ENCODE data around the gene NOC2L. TPM values are rescaled to one million over a fixed set of nuclear protein-coding genes. Genes with fewer than 3 reads are reported as not detected.

The NOC2L gene
- total RNA-seq, 6 donors from 2014 or later: 28.7 to 66.0 (median 51.0) TPM

DNA sequence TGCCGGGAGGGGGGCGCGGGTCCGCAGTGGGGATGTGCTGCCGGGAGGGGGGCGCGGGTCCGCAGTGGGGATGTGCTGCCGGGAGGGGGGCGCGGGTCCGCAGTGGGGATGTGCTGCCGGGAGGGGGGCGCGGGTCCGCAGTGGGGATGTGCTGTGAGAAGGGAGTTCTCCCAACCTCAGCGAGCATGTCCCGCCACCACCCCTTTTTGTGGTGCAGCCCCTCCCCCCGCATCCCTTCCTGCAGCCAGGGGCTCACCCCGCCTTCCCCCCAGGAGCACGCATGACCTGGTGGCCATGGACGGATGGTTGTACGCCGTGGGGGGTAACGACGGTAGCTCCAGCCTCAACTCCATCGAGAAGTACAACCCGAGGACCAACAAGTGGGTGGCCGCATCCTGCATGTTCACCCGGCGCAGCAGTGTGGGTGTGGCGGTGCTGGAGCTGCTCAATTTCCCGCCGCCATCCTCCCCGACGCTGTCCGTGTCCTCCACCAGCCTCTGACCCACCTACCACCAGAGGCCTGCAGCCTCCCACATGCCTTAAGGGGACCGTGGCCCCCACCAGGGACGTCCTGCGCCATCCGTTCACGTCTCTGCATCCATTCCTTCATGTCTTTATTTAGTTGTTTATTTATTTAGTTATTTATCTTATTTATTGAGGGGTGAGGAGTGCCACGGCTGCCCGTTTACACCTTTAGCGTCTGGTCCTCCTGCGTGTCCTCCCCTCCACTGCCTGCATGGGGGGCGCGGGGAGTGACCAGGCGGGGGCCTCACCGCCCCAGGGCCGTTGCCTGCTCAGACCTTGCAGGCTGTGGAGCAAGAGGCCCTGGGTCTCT, 5.9 kb upstream of the NOC2L start:
- H3K4me3 ChIP-seq: no peak overlapping the region
- 95 to 96% methylated on average over 21 to 41 of the region's 51 CpGs for WGBS, 2 donors
- DNase-seq: peak in 1 of 2 donors; percentile 64

DNA sequence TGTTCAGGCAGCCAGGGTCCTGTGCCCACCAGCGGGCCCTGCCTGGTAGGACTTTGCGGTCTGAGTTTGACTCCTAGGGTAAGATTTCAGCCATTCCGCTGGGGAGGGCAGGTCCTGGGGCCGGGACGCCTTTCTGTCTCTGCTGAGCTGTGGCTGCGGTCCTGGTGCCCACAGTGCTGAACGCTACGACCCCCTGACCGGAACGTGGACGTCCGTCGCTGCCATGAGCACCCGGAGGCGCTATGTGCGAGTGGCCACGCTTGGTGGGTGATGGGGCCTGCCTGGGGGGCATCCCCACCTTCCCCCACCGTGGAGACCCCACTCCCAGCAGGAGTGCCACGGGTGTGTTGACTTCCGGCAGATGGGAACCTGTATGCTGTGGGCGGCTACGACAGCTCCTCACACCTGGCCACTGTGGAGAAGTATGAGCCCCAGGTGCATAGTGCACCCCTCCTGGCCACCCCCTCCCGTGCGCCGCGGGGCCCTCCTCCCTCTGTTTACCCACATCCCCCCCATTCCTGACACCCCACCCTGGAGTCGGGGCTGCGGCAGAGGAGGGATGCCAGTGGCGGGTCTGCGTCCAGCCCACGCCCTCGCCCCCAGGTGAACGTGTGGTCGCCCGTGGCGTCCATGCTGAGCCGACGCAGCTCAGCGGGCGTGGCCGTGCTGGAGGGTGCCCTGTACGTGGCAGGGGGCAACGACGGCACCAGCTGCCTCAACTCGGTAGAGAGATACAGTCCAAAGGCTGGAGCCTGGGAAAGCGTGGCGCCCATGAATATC, 4.9 kb upstream of the NOC2L start:
- peak in 1 of 2 donors; percentile 79 for DNase-seq
- no peak for ATAC-seq (ENCODE audit: low FRiP score in 2 of 2)
- no peak overlapping the region for H3K4me3 ChIP-seq
- H3K9me3 ChIP-seq: no peaks in the 10 kb centered on the region
- no peak overlapping the region for H3K27ac ChIP-seq
- peaks cover 0 to 14% (median 7%) of the 10 kb centered on the region in 4 donors for H3K36me3 ChIP-seq
- TF ChIP-seq POLR2A (IDR thresholded peaks at IDR 0.05) (no peak), EP300 (IDR thresholded peaks at IDR 0.05) (no peak), POLR2AphosphoS5 (IDR thresholded peaks at IDR 0.05) (no peak)
- TF ChIP-seq, protein P1, sequence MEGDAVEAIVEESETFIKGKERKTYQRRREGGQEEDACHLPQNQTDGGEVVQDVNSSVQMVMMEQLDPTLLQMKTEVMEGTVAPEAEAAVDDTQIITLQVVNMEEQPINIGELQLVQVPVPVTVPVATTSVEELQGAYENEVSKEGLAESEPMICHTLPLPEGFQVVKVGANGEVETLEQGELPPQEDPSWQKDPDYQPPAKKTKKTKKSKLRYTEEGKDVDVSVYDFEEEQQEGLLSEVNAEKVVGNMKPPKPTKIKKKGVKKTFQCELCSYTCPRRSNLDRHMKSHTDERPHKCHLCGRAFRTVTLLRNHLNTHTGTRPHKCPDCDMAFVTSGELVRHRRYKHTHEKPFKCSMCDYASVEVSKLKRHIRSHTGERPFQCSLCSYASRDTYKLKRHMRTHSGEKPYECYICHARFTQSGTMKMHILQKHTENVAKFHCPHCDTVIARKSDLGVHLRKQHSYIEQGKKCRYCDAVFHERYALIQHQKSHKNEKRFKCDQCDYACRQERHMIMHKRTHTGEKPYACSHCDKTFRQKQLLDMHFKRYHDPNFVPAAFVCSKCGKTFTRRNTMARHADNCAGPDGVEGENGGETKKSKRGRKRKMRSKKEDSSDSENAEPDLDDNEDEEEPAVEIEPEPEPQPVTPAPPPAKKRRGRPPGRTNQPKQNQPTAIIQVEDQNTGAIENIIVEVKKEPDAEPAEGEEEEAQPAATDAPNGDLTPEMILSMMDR (IDR thresholded peaks at IDR 0.05): no peak
- H3K27me3 ChIP-seq: no peaks in the 10 kb centered on the region
- peaks cover 27 to 42% (median 33%) of the 10 kb centered on the region in 4 donors for H3K4me1 ChIP-seq
- 93 to 96% methylated on average over 13 to 36 of the region's 47 CpGs for WGBS, 2 donors

More for the DNA sequence above, 5.9 kb upstream of the NOC2L start:
- Histone ChIP-seq H3K27ac (no peak overlapping the region), H3K36me3 (peaks cover 0 to 14% (median 7%) of the 10 kb centered on the region in 4 donors), H3K27me3 (no peaks in the 10 kb centered on the region), H3K4me1 (peaks cover 22 to 35% (median 27%) of the 10 kb centered on the region in 4 donors), H3K9me3 (no peaks in the 10 kb centered on the region)
- no peak for TF ChIP-seq EP300 (IDR thresholded peaks at IDR 0.05)
- TF ChIP-seq, protein P1 (IDR thresholded peaks at IDR 0.05): no peak
- no peak for TF ChIP-seq POLR2AphosphoS5 (IDR thresholded peaks at IDR 0.05)
- no peak for TF ChIP-seq POLR2A (IDR thresholded peaks at IDR 0.05)
- ATAC-seq (ENCODE audit: low FRiP score in 2 of 2): no peak

DNA sequence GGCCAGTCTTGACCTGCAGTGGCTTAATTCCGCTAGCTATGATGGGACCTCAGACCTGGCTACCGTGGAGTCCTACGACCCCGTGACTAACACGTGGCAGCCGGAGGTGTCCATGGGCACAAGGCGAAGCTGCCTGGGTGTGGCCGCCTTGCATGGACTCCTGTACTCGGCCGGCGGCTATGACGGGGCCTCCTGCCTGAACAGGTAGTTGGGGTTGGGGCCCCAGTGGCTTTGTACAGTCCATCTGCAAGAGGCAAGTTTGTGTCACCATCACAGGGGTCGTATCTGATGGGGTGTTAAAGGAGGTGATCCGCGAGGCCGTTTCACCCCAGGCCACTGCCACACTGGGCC, 4.2 kb upstream of the NOC2L start:
- Histone ChIP-seq H3K4me1 (peaks cover 31 to 48% (median 36%) of the 10 kb centered on the region in 4 donors), H3K4me3 (no peak overlapping the region), H3K9me3 (no peaks in the 10 kb centered on the region), H3K36me3 (peaks cover 0 to 14% (median 7%) of the 10 kb centered on the region in 4 donors), H3K27me3 (no peaks in the 10 kb centered on the region), H3K27ac (no peak overlapping the region)
- ATAC-seq (ENCODE audit: low FRiP score in 2 of 2) (no peak), DNase-seq (no peak)
- TF ChIP-seq, protein P1 (IDR thresholded peaks at IDR 0.05): no peak
- TF ChIP-seq POLR2AphosphoS5 (IDR thresholded peaks at IDR 0.05) (no peak), EP300 (IDR thresholded peaks at IDR 0.05) (no peak), POLR2A (IDR thresholded peaks at IDR 0.05) (no peak)
- 96% methylated on average over 11 of the region's 16 CpGs; no CpG with 5 or more reads in 1 of the 2 donors for WGBS, 2 donors

DNA sequence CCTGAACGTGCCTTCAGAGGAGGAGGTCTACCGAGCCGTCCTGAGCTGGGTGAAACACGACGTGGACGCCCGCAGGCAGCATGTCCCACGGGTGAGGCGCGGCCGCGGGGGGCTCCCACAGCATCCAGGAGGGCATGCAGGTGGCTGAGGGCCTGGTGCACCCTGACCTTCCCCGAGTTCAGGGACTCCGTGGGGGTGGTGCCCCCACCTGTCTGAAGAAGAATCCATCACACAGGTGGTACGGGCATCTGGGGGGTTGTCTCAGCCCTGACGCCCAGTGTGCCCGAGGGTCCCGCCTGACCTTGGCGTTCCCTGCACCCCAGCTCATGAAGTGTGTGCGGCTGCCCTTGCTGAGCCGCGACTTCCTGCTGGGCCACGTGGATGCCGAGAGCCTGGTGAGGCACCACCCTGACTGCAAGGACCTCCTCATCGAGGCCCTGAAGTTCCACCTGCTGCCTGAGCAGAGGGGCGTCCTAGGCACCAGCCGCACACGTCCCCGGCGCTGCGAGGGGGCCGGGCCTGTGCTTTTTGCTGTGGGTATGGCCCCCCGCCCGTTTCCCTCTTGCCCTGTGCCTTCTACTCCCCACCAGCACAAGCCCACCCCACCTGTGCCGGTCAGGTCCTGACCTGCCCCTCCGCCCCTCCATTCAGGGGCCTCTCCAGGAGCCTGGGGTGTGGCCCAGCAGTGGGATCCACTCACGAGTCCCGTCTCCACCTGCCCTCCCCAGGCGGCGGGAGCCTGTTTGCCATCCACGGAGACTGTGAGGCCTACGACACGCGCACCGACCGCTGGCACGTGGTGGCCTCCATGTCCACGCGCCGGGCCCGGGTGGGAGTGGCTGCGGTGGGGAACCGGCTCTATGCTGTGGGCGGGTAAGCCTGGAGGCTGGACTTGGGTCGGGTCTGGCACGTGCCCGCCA, 3.6 kb upstream of the NOC2L start:
- Histone ChIP-seq H3K36me3 (peaks cover 0 to 14% (median 7%) of the 10 kb centered on the region in 4 donors), H3K27me3 (no peaks in the 10 kb centered on the region), H3K27ac (no peak overlapping the region), H3K9me3 (no peaks in the 10 kb centered on the region), H3K4me1 (peaks cover 37 to 55% (median 42%) of the 10 kb centered on the region in 4 donors), H3K4me3 (no peak overlapping the region)
- ATAC-seq (ENCODE audit: low FRiP score in 2 of 2): no peak
- no peak for TF ChIP-seq EP300 (IDR thresholded peaks at IDR 0.05)
- no peak for TF ChIP-seq POLR2AphosphoS5 (IDR thresholded peaks at IDR 0.05)
- TF ChIP-seq, protein P1 (IDR thresholded peaks at IDR 0.05): no peak
- no peak for TF ChIP-seq POLR2A (IDR thresholded peaks at IDR 0.05)
- DNase-seq: peak in 1 of 2 donors; percentile 85
- WGBS, 2 donors: 94 to 100% methylated on average over 9 to 54 of the region's 57 CpGs
